GM23338 (cell line): ENCODE measurements around the gene UNC5B. TPM values are rescaled to one million over a fixed set of nuclear protein-coding genes. Genes with fewer than 3 reads are reported as not detected.

Source experiments
- ATAC-seq: fragments of 200-7000 bp; cut with Tn5 transposase; 3 replicates; pipeline ENCODE4 v1.9.1; 2020
- DNase-seq: peaks from one replicate; pipeline ENCODE4 v3.0.0-alpha.2; 2015; ENCODE audit warnings: low spot score
- H2AFZ ChIP-seq: fragments of 200-600 bp; sonication (generic); 2 replicates; pipeline ENCODE4 v1.8.0; 2016; ENCODE audit warnings: antibody characterized with exemption, mild to moderate bottlenecking, moderate library complexity
- H3F3A ChIP-seq: fragments of 200-600 bp; sonication (generic); replicated peaks from 2 replicates; pipeline ENCODE4 v1.8.0; 2017; ENCODE audit warnings: antibody characterized with exemption, mixed run types, low read depth
- H3K27ac ChIP-seq: fragments of 200-600 bp; sonication (generic); 2 replicates; pipeline ENCODE4 v1.6.1; 2016; ENCODE audit warnings: low read depth
- H3K27me3 ChIP-seq: fragments of 200-600 bp; sonication (generic); 2 replicates; pipeline ENCODE4 v1.8.0; 2016; ENCODE audit warnings: mild to moderate bottlenecking, mixed run types, moderate library complexity; ENCODE audit not compliant: insufficient read depth
- H3K36me3 ChIP-seq: fragments of 200-600 bp; sonication (generic); 2 replicates; pipeline ENCODE4 v1.8.0; 2016; ENCODE audit warnings: mild to moderate bottlenecking; ENCODE audit not compliant: insufficient read depth
- H3K4me1 ChIP-seq: fragments of 200-600 bp; sonication (generic); 2 replicates; pipeline ENCODE4 v1.8.0; 2016; ENCODE audit warnings: mild to moderate bottlenecking, moderate library complexity; ENCODE audit not compliant: insufficient read depth
- H3K4me2 ChIP-seq: fragments of 200-600 bp; sonication (generic); 2 replicates; pipeline ENCODE4 v1.7.1; 2017; ENCODE audit warnings: mixed run types
- H3K4me3 ChIP-seq: fragments of 200-600 bp; sonication (generic); 2 replicates; pipeline ENCODE4 v1.6.1; 2016; ENCODE audit warnings: mixed run types
- H3K79me2 ChIP-seq: fragments of 200-600 bp; sonication (generic); replicated peaks from 2 replicates; pipeline ENCODE4 v1.8.0; 2017; ENCODE audit warnings: mild to moderate bottlenecking; ENCODE audit not compliant: insufficient read depth
- H3K9me2 ChIP-seq: fragments of 200-600 bp; sonication (generic); 2 replicates; pipeline ENCODE4 v1.8.0; 2017; ENCODE audit not compliant: insufficient read depth
- H4K20me1 ChIP-seq: fragments of 200-600 bp; sonication (generic); replicated peaks from 2 replicates; pipeline ENCODE4 v1.8.0; 2017; ENCODE audit warnings: mild to moderate bottlenecking; ENCODE audit not compliant: insufficient read depth
- H3K27ac Mint-ChIP-seq: 2 replicates; pipeline ENCODE4 v1.8.0; 2020; ENCODE audit warnings: inconsistent platforms, mild to moderate bottlenecking, moderate library complexity, mixed read lengths
- H3K27me3 Mint-ChIP-seq: 3 replicates; pipeline ENCODE4 v1.8.0; 2022; ENCODE audit warnings: low read depth, mild to moderate bottlenecking, moderate library complexity, mixed read lengths, inconsistent platforms; ENCODE audit not compliant: insufficient read depth, poor library complexity
- H3K36me3 Mint-ChIP-seq: 3 replicates; pipeline ENCODE4 v1.8.0; 2021; ENCODE audit warnings: low read depth, mild to moderate bottlenecking, inconsistent platforms, moderate library complexity, mixed read lengths
- H3K4me1 Mint-ChIP-seq: 3 replicates; pipeline ENCODE4 v1.8.0; 2020; ENCODE audit warnings: mild to moderate bottlenecking, inconsistent platforms, mixed read lengths
- H3K4me3 Mint-ChIP-seq: 3 replicates; pipeline ENCODE4 v1.8.0; 2021; ENCODE audit warnings: moderate library complexity, mild to moderate bottlenecking, inconsistent platforms, mixed read lengths
- H3K9me3 Mint-ChIP-seq: 3 replicates; pipeline ENCODE4 v1.8.0; 2020; ENCODE audit warnings: moderate library complexity, mild to moderate bottlenecking, inconsistent platforms, mixed read lengths
- CREB1 ChIP-seq: fragments of 250-450 bp; sonication (Bioruptor Pico); IDR thresholded peaks from 2 replicates; pipeline ENCODE4 v1.5.0; 2020; ENCODE audit warnings: low read depth, mild to moderate bottlenecking, moderate library complexity
- CTCF ChIP-seq, 2 experiments: fragments of 200-600 bp in 1 of 2; sonication (generic) in 1 of 2; conservative IDR thresholded peaks; 2 replicates each; pipeline versions ENCODE4 v1.5.1 to v1.6.1; 2016 to 2017; ENCODE audit warnings: antibody characterized with exemption in 2 of 2, low read depth in 2 of 2, mild to moderate bottlenecking in 2 of 2, moderate library complexity in 1 of 2
- EZH2 ChIP-seq: fragments of 200-600 bp; sonication (generic); IDR thresholded peaks from one replicate; pipeline ENCODE4 v1.8.0; 2017; ENCODE audit warnings: antibody characterized with exemption, mild to moderate bottlenecking, low read depth; ENCODE audit not compliant: unreplicated experiment
- EZH2phosphoT487 ChIP-seq: fragments of 200-600 bp; sonication (generic); IDR thresholded peaks from one replicate; pipeline ENCODE4 v1.8.1; 2018; ENCODE audit warnings: antibody characterized with exemption; ENCODE audit not compliant: unreplicated experiment
- JUNB ChIP-seq: IDR thresholded peaks from one replicate; pipeline ENCODE4 v1.6.1; 2016; ENCODE audit warnings: antibody characterized with exemption; ENCODE audit not compliant: unreplicated experiment
- NANOG ChIP-seq: IDR thresholded peaks from 2 replicates; pipeline ENCODE4 v1.6.1; 2016; ENCODE audit warnings: antibody characterized with exemption, borderline replicate concordance
- POLR2AphosphoS5 ChIP-seq: IDR thresholded peaks from 2 replicates; pipeline ENCODE4 v1.6.1; 2016; ENCODE audit warnings: antibody characterized with exemption, low read depth
- REST ChIP-seq: IDR thresholded peaks from one replicate; pipeline ENCODE4 v1.6.1; 2018; ENCODE audit warnings: antibody characterized with exemption; ENCODE audit not compliant: unreplicated experiment
- STAT1 ChIP-seq: IDR thresholded peaks from one replicate; pipeline ENCODE4 v1.6.1; 2016; ENCODE audit warnings: antibody characterized with exemption; ENCODE audit not compliant: unreplicated experiment
- ZNF114 ChIP-seq: fragments of 250-450 bp; sonication (Bioruptor Pico); IDR thresholded peaks from 2 replicates; pipeline ENCODE4 v1.5.0; 2020; ENCODE audit warnings: mild to moderate bottlenecking, moderate library complexity
- ZNF331 ChIP-seq: fragments of 250-450 bp; sonication (Bioruptor Pico); IDR thresholded peaks from 2 replicates; pipeline ENCODE4 v1.5.0; 2020; ENCODE audit warnings: low read depth, mild to moderate bottlenecking, moderate library complexity
- ZNF462 ChIP-seq: fragments of 250-450 bp; sonication (Bioruptor Pico); IDR thresholded peaks from 2 replicates; pipeline ENCODE4 v1.5.0; 2020; ENCODE audit warnings: mild to moderate bottlenecking, moderate library complexity
- polyA plus RNA-seq: library from polyadenylated mRNA; unstranded; fragments of >200 nt; fragmentation: Nextera tagmentation; extraction: Ambion mirVana; gene quantifications from 2 replicates; pipeline ENCODE4 v1.2.1, GENCODE V29; 2016
- total RNA-seq: library from RNA; depleted of rRNA; stranded (reverse); fragments of >200 nt; shearing (Covaris generic); gene quantifications from 2 replicates; pipeline ENCODE4 v1.2.3, GENCODE V29; 2014
- TF ChIP-seq, protein P1 (sequence below): IDR thresholded peaks from 2 replicates; pipeline ENCODE4 v1.6.1; 2016; ENCODE audit warnings: antibody characterized with exemption

The UNC5B gene
- total and polyA plus RNA-seq, 2 experiments from 2014 or later, result 8.0 to 31.2 TPM

DNA sequence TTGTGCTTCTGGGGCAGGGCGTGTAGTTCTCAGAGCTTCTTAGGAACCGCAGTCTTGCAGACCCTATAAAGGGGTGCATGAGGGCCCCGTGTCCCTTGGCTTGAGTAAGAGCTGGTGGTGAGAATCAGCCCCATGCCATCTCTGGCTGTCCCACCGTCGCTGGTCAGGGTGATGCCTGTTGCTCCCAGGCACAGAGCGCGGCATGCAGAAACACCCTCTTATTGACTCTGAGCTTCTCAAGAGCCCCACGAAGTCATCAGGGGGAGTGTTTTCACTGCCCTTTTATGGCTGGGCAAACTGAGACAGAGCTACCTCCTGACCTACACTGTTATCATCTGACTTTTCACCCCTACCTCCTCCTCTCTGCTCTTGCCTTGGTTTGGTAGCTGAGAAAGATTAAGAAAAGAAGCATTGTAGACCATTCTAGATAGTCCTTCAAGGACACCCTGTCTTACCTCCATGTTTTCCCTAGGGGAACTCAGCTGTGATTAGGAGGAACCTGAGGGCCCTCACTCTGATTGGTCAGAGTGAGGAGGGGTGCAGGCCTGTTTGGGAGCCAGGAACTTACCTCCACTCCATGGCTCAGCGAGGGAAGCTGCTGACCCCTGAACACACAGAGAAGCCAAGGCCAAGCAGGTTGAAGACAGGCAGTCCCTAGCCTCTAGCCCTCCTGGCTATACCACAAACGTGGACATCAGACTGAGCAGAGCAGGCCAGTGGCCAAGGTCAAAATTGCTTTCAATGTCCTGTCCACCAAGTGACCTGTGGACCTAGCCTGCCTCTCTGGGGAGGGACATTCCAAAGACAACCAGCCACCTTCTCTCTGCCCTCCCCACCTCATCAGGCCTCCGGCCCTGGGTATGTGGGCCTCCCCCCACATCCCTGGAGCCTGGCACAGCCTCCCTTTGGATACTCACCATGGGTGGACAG, 17.6 kb downstream of the UNC5B start:
- Mint-ChIP-seq H3K4me1 (peaks cover 32% of the 10 kb centered on the region), H3K4me3 (no peak overlapping the region), H3K27ac (no peak overlapping the region), H3K9me3 (no peaks in the 10 kb centered on the region), H3K27me3 (peaks cover 9% of the 10 kb centered on the region), H3K36me3 (peaks cover 3% of the 10 kb centered on the region; the same call in 1 of the 3 replicates)
- TF ChIP-seq ZNF114 (CRISPR knock-in tag) (no peak), JUNB (no peak), ZNF331 (no peak), CTCF (conservative IDR thresholded peaks at IDR 0.05; ENCODE audit: low read depth in 2 of 2) (no peak), REST (no peak), EZH2phosphoT487 (no peak), STAT1 (no peak), ZNF462 (CRISPR knock-in tag) (no peak), NANOG (no peak), CREB1 (no peak), POLR2AphosphoS5 (no peak), EZH2 (no peak)
- TF ChIP-seq, protein P1, sequence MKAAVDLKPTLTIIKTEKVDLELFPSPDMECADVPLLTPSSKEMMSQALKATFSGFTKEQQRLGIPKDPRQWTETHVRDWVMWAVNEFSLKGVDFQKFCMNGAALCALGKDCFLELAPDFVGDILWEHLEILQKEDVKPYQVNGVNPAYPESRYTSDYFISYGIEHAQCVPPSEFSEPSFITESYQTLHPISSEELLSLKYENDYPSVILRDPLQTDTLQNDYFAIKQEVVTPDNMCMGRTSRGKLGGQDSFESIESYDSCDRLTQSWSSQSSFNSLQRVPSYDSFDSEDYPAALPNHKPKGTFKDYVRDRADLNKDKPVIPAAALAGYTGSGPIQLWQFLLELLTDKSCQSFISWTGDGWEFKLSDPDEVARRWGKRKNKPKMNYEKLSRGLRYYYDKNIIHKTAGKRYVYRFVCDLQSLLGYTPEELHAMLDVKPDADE, result no peak
- no peaks in the 10 kb centered on the region for H3K27me3 ChIP-seq
- no peak for ATAC-seq
- no peak overlapping the region for H3K27ac ChIP-seq
- peaks cover 9% of the 10 kb centered on the region; the same call in 1 of the 2 replicates for H3K4me1 ChIP-seq
- no peak overlapping the region for H3K4me3 ChIP-seq
- peaks cover 35% of the 10 kb centered on the region for H3K79me2 ChIP-seq
- no peak for DNase-seq
- H2AFZ ChIP-seq, result no peak overlapping the region
- H3F3A ChIP-seq, result no peaks in the 10 kb centered on the region
- no peaks in the 10 kb centered on the region for H3K9me2 ChIP-seq
- no peaks in the 10 kb centered on the region for H3K36me3 ChIP-seq
- H3K4me2 ChIP-seq, result no peak overlapping the region
- H4K20me1 ChIP-seq, result peaks cover 25% of the 10 kb centered on the region; the same call in 1 of the 2 replicates
